Endodermal cell (in vitro differentiated cells): ENCODE results near the gene CERS1. TPM values are rescaled to one million over a fixed set of nuclear protein-coding genes. Genes with fewer than 3 reads are reported as not detected.

Experiments
- DNase-seq: peaks from one replicate; pipeline ENCODE4 v3.0.0-alpha.2; 2017
- H3K27ac ChIP-seq: 2 replicates; pipeline ENCODE4 v1.5.1; 2013; ENCODE audit warnings: mild to moderate bottlenecking, low read depth, low read length, moderate library complexity
- H3K27me3 ChIP-seq: 2 replicates; pipeline ENCODE4 v1.6.1; 2013; ENCODE audit warnings: mild to moderate bottlenecking, low read length, moderate library complexity; ENCODE audit not compliant: insufficient read depth, control insufficient read depth, poor library complexity, severe bottlenecking
- H3K36me3 ChIP-seq: 2 replicates; pipeline ENCODE4 v1.7.0; 2013; ENCODE audit warnings: mild to moderate bottlenecking, low read length, moderate library complexity; ENCODE audit not compliant: control insufficient read depth, insufficient read depth
- H3K4me1 ChIP-seq: one replicate; pipeline ENCODE4 v1.7.0; 2013; ENCODE audit warnings: low read length; ENCODE audit not compliant: control insufficient read depth, insufficient read depth
- H3K4me3 ChIP-seq: 2 replicates; pipeline ENCODE4 v1.5.1; 2013; ENCODE audit warnings: mild to moderate bottlenecking, low read length, moderate library complexity
- H3K9ac ChIP-seq: 2 replicates; pipeline ENCODE4 v1.6.1; 2013; ENCODE audit warnings: mild to moderate bottlenecking, low read length, moderate library complexity; ENCODE audit not compliant: poor library complexity, severe bottlenecking; ENCODE audit errors: extremely low read depth
- H3K9me3 ChIP-seq: 2 replicates; pipeline ENCODE4 v1.6.1; 2013; ENCODE audit warnings: mild to moderate bottlenecking, low read length, moderate library complexity; ENCODE audit not compliant: control insufficient read depth
- H3K27ac Mint-ChIP-seq: 2 replicates; pipeline ENCODE4 v1.8.0; 2020; ENCODE audit warnings: mixed read lengths
- H3K27me3 Mint-ChIP-seq: 2 replicates; pipeline ENCODE4 v1.8.0; 2021; ENCODE audit warnings: mild to moderate bottlenecking, mixed read lengths; ENCODE audit not compliant: insufficient read depth
- H3K36me3 Mint-ChIP-seq: 2 replicates; pipeline ENCODE4 v1.8.0; 2020; ENCODE audit warnings: low read depth, mixed read lengths
- H3K4me1 Mint-ChIP-seq: 2 replicates; pipeline ENCODE4 v1.8.0; 2020; ENCODE audit warnings: mixed read lengths
- H3K4me3 Mint-ChIP-seq: 2 replicates; pipeline ENCODE4 v1.8.0; 2020; ENCODE audit warnings: mild to moderate bottlenecking, moderate library complexity, mixed read lengths
- H3K9me3 Mint-ChIP-seq: 2 replicates; pipeline ENCODE4 v1.8.0; 2020; ENCODE audit warnings: mild to moderate bottlenecking, mixed read lengths
- CTCF ChIP-seq: fragments of 200-600 bp; sonication (generic); conservative IDR thresholded peaks from 2 replicates; pipeline ENCODE4 v1.5.0; 2021; ENCODE audit warnings: antibody characterized with exemption, mild to moderate bottlenecking
- WGBS, 2 experiments: methylation state at CpG; one replicate each; pipeline versions ENCODE4 v1.1.5 to v1.1.7; 2013; ENCODE audit warnings: missing lambda C conversion rate in 2 of 2, mixed read lengths in 1 of 2; ENCODE audit not compliant: insufficient coverage in 1 of 2, insufficient read length in 1 of 2; 5-methylcytosine and 5-hydroxymethylcytosine counted together
- total RNA-seq, 2 donors: library from RNA; stranded (reverse); fragmentation: NEBNext Ultra II Directional in 1 of 2; extraction: Animal tissue kit (Norgen Biotek cat#: 25700) in 1 of 2; gene quantifications; 2 replicates in 1 of 2; 3 replicates in 1 of 2; pipeline ENCODE4 v1.2.1, GENCODE V29; 2021

CERS1 gene
- total RNA-seq, 2 donors from 2014 or later = 16.6 to 25.5 TPM

GRCh38 chr19:18855647-18856384, 40.1 kb downstream of the CERS1 start:
- no peak overlapping the region for H3K4me3 ChIP-seq
- Mint-ChIP-seq H3K36me3 (peaks cover 72% of the 10 kb centered on the region), H3K27me3 (no peaks in the 10 kb centered on the region), H3K9me3 (no peaks in the 10 kb centered on the region), H3K27ac (no peak overlapping the region), H3K4me1 (no peaks in the 10 kb centered on the region), H3K4me3 (no peak overlapping the region)
- no peak overlapping the region for H3K27ac ChIP-seq
- no peak for TF ChIP-seq CTCF
- H3K9ac ChIP-seq = no peak overlapping the region
- peaks cover 89% of the 10 kb centered on the region for H3K36me3 ChIP-seq
- DNase-seq = no peak
- no peaks in the 10 kb centered on the region for H3K4me1 ChIP-seq
- WGBS, 2 experiments = 95 to 96% methylated on average over 26 to 27 of the region's 27 CpGs
- no peaks in the 10 kb centered on the region for H3K27me3 ChIP-seq
- no peaks in the 10 kb centered on the region for H3K9me3 ChIP-seq

GRCh38 chr19:18854982-18855381, 41.0 kb downstream of the CERS1 start:
- Histone ChIP-seq H3K4me1 (no peaks in the 10 kb centered on the region), H3K27ac (no peak overlapping the region), H3K36me3 (peaks cover 90% of the 10 kb centered on the region), H3K9ac (no peak overlapping the region), H3K9me3 (no peaks in the 10 kb centered on the region), H3K4me3 (no peak overlapping the region), H3K27me3 (no peaks in the 10 kb centered on the region)
- WGBS, 2 experiments = 96 to 98% methylated on average over 33 of the region's 33 CpGs
- Mint-ChIP-seq H3K27ac (no peak overlapping the region), H3K4me3 (no peak overlapping the region), H3K36me3 (peaks cover 71% of the 10 kb centered on the region), H3K4me1 (no peaks in the 10 kb centered on the region), H3K9me3 (no peaks in the 10 kb centered on the region), H3K27me3 (no peaks in the 10 kb centered on the region)
- no peak for DNase-seq
- TF ChIP-seq CTCF = no peak

GRCh38 chr19:18853755-18854427, 42.1 kb downstream of the CERS1 start:
- TF ChIP-seq CTCF = peak; percentile 56
- Histone ChIP-seq H3K4me1 (peaks cover 5% of the 10 kb centered on the region), H3K27ac (no peak overlapping the region), H3K9me3 (no peaks in the 10 kb centered on the region), H3K27me3 (no peaks in the 10 kb centered on the region), H3K36me3 (peaks cover 89% of the 10 kb centered on the region), H3K9ac (no peak overlapping the region), H3K4me3 (no peak overlapping the region)
- H3K4me3 Mint-ChIP-seq = no peak overlapping the region
- 96 to 99% methylated on average over 9 to 17 of the region's 17 CpGs for WGBS, 2 experiments
- peaks cover 6% of the 10 kb centered on the region for H3K4me1 Mint-ChIP-seq
- no peaks in the 10 kb centered on the region for H3K27me3 Mint-ChIP-seq
- H3K9me3 Mint-ChIP-seq = no peaks in the 10 kb centered on the region
- DNase-seq = no peak
- peak overlapping the region; percentile 35 for H3K27ac Mint-ChIP-seq
- peaks cover 74% of the 10 kb centered on the region for H3K36me3 Mint-ChIP-seq
